ENCODE measurements around the gene RNF10. TPM values are rescaled to one million over a fixed set of nuclear protein-coding genes. Genes with fewer than 3 reads are reported as not detected.

Gene RNF10
- total RNA-seq, 2 donors from 2014 or later: 182 to 212 TPM

DNA sequence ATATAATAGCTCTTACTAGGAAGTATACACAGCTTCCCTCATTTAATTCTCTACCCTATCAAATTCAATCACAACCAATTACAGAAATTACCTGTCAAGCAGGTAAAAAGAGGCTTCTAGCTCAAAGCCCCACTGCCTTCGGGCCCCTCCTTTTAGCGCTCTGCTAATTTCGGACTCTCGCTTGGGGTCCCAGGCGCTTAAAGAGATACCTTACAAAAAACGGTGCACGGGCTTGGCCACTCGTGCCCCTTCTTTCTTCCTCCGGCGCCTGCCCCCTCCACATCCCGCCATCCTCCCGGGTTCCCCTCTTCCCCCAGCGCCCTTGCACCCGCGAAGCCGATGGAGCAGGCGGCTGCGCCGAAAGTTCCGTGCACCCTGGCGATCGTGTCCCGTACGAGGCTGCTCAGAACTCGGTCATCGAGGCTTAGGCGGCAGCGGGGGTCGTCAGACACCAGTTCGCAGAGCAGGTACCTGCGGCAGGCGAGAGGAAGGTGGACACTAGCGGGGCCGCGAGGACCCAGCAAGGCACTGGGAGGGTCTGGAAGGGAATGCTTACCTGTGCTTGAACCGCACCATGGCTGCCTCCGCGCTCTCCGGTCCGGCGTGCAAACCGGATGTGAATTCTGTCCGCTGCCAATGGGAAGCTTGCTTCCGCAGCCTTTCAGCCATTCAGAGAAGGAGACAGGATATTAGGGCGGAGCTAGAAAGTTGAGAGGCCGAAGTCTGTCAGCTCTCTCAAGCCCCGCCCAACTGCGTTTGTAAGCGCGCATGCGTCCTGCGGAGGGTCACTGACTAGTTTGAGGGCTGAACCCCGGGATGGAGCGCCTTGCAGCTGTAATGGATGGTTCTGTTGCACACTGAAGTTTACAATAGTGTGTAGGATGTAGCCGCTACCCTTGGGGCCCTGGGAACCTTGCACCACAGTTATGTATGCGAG, 46.9 kb downstream of the RNF10 start, which contains the start of gene POP5:
TSS of gene POP5 (minus strand) at position 616 of the 937 bp plus-strand sequence. CDS start at position 576, 40 bp downstream.
- Mint-ChIP-seq H3K4me1 (peaks cover 21% of the 10 kb centered on the region), H3K9me3 (no peaks in the 10 kb centered on the region), H3K27ac (peak within 1 kb of the TSS; percentile 96), H3K36me3 (ENCODE audit: low read depth) (peaks cover 47% of the 10 kb centered on the region), H3K4me3 (peak within 1 kb of the TSS; percentile 100), H3K27me3 (no peaks in the 10 kb centered on the region)
- peak; percentile 97 for ATAC-seq (replicated peaks)

DNA sequence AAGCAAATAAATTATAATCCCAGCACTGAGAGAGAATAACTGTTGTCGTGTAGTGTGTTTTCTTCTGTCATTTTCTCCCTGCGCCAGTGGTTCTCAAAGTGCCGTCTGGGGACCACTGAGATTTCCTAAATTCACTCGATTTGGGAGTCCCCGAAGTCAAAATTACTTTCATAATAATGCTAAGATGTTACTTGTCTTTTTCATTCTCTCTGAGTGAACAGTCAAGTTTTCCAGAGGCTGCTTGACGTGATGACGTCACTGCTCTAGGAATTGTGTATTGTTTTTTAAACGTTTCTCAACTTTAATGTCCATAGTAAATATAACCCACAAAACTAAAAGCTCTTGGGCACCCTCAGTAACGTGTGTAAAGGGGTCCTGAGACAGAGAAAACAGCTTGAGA, 47.8 kb downstream of the RNF10 start:
- Mint-ChIP-seq H3K9me3 (no peaks in the 10 kb centered on the region), H3K27ac (peak overlapping the region; percentile 96), H3K4me3 (peak overlapping the region; percentile 100), H3K27me3 (no peaks in the 10 kb centered on the region), H3K36me3 (ENCODE audit: low read depth) (peaks cover 38% of the 10 kb centered on the region), H3K4me1 (peaks cover 21% of the 10 kb centered on the region)
- no peak for ATAC-seq (replicated peaks)

DNA sequence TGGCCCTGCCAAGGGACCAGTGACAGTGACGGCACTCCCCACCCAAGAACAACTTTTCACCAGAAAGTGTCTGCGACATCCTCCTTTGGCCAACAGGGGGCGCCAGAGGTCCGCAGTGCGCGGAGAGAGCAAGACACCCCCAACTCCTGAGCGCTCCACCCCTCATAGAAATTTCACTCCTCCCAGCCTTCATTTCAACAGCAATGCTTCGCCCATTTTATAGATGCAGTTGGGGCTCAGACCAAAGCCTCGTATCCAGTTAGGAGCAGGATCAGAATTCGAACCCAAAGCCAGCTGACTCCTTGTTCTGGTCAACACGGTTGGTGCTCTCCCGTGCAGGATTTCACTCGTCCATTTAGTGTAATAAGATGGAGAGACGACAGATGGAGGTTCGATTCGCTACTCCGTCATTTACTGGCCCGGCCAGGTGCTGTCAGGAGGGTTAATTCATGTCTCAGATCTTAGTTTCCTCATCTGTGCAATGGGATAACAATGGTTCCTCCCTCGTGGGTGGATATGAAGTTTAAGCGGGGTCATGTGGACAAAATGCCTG, 49.4 kb downstream of the RNF10 start:
- peak overlapping the region; percentile 29 for H3K27ac Mint-ChIP-seq
- no peaks in the 10 kb centered on the region for H3K27me3 Mint-ChIP-seq
- peak overlapping the region; percentile 100 for H3K4me3 Mint-ChIP-seq
- H3K4me1 Mint-ChIP-seq: peaks cover 21% of the 10 kb centered on the region
- H3K36me3 Mint-ChIP-seq (ENCODE audit: low read depth): peaks cover 22% of the 10 kb centered on the region
- ATAC-seq (replicated peaks): no peak
- no peaks in the 10 kb centered on the region for H3K9me3 Mint-ChIP-seq

DNA sequence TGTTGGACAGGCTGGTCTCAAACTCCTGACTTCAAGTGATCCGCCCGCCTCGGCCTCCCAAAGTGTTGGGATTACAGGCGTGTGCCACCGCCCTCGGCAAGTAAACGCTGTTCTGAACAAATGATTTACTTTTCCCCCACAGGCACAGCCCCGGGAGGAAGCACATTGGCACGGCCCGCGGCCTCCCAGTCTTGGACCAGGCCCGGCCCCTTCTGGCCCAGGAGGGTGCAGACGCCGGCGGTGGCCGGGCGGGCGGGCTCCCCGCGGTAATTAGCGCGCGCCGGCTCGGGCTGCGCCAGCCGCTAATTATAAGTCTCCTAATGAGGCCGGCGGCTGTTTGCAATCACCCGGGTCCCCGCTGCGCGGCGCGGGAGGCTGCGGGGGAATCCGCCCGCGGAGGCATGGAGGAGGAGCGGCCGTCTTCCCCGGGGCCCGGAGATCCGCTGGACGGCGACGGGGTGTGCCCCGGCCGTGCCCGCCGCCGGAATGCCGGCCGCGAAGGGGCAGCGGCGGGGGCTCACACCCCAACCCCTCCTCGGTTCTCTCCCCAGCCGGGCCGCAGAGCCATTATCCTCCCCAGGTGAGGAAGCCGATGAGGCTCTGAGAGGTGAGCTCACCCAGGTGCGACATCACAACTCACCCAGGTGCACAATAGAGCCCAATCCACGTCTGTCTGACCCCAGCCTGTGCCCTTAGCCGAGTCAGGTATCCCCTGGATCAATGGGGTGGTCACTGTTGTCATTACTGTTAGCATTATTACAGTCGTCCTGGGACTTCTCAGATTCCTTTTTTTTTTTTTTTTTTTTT, 50.4 kb downstream of the RNF10 start:
- Mint-ChIP-seq H3K4me3 (peak overlapping the region; percentile 100), H3K27me3 (no peaks in the 10 kb centered on the region)

DNA sequence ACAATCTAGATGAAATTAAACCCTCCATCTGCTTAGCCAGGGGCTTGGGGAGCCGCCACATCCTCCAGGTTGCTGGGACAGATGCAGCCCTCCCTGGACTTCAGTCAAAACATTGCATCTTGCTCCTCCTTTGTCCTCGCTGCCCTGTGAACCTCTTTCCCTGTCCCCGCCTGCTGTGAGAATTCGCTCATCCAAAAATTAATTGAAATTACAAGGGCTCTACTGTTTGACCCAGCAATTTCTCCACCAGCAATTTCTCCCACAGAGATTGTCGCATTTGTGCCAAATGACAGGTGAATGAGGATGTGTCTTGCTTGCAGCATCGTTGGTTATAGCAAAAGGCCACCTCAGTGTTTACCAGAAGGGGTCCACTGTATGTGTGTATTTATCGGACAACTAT, 52.0 kb downstream of the RNF10 start:
- no peak for ATAC-seq (replicated peaks)
- Mint-ChIP-seq H3K27ac (no peak overlapping the region), H3K4me1 (peaks cover 7% of the 10 kb centered on the region), H3K27me3 (no peaks in the 10 kb centered on the region), H3K9me3 (no peaks in the 10 kb centered on the region), H3K4me3 (peak overlapping the region; percentile 100), H3K36me3 (ENCODE audit: low read depth) (peaks cover under 1% of the 10 kb centered on the region)

More for the DNA sequence above, 50.4 kb downstream of the RNF10 start:
- Mint-ChIP-seq H3K27ac (no peak overlapping the region), H3K36me3 (ENCODE audit: low read depth) (peaks cover 12% of the 10 kb centered on the region), H3K4me1 (peaks cover 18% of the 10 kb centered on the region), H3K9me3 (no peaks in the 10 kb centered on the region)
- ATAC-seq (replicated peaks): peak; percentile 2

DNA sequence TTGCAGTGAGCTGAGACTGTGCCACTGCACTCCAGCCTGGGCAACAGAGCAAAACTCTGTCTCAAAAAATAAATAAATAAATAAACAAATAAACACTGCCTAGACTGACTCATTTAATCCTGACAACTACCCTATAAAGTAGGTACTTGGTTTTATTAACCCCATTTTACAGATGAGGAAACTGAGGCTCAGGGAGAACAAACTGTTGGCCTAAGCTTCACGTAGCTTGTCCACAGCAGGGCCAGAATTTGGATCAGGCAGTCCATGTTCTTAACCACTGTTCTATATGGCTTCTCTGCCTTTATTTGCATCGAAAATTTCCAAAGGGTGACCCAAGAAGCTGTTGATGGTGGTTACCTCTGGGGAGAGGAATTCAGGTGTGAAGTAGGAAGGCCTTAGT, 52.7 kb downstream of the RNF10 start:
- peaks cover 7% of the 10 kb centered on the region for H3K4me1 Mint-ChIP-seq
- ATAC-seq (replicated peaks): no peak
- no peaks in the 10 kb centered on the region for H3K9me3 Mint-ChIP-seq
- H3K36me3 Mint-ChIP-seq (ENCODE audit: low read depth): no peaks in the 10 kb centered on the region
- H3K4me3 Mint-ChIP-seq: no peak overlapping the region
- H3K27me3 Mint-ChIP-seq: no peaks in the 10 kb centered on the region
- no peak overlapping the region for H3K27ac Mint-ChIP-seq

DNA sequence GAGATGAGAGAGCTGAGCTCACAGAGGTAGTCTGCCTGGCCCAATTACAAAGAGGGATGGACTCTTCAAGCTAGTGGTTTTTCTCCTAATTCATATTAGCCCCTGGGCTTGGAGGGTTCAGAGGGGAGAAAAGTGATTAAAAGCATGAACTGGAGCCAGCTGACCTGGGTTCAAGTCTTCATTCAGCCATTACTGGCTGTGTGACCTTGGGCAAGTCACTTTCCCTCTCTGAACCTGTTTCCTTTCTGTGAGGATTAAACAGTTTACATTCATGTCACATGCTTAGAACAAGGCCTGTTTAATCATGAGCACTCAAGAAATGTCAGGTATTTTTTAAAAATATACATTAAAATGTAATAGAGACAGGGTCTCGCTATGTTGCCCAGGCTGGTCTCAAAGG, 54.2 kb downstream of the RNF10 start:
- Mint-ChIP-seq H3K27me3 (no peaks in the 10 kb centered on the region), H3K27ac (no peak overlapping the region), H3K4me3 (no peak overlapping the region), H3K4me1 (peaks cover 4% of the 10 kb centered on the region), H3K9me3 (no peaks in the 10 kb centered on the region), H3K36me3 (ENCODE audit: low read depth) (no peaks in the 10 kb centered on the region)
- no peak for ATAC-seq (replicated peaks)

DNA sequence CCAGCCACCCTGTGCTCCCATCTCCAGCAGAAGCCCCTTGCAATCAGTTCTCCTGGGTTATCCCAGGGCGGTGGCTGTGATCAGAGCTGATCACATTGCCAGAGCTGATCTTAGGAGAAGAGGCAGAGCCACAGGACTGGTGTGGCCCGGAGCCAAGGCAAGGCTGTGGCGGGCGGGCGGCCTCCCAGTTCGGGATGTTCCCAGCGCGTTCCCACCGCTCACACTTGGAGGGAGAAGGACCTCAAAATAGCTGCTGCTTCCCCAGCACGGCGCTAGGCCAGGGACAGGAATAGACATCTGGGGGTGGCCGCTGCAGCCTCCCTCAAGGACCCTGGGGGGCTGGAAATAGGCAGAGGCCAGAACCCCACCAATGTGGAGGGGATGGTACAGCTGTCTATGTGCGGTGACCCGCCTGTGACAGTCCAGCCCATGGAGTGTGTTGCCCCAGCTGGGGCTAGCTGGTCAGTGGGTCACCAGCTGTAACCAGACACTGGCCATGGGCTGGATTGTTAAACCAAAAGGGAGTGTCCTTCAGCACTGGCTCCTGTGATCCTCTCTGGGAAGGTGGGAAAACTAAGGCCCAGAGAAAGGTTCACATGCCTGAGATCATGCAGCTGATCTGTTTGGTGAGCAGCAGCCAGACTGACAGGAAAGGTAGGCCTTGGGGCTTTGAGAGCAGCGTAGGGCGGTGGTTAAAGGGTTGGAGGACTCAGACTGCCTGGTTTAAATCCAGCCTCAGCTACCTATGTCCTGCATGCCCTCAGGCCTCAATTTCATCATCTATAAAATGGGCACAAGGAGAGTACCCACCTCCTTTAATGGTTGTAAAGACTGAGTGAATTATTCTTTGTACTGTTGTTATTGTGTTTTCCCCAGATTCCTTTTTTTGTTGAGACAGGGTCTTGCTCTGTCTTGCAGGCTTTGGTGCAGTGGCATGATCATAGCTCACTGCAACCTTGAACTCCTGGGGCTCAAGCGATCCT, 55.1 kb downstream of the RNF10 start:
- no peak for ATAC-seq (replicated peaks)
- Mint-ChIP-seq H3K27ac (no peak overlapping the region), H3K4me3 (no peak overlapping the region), H3K4me1 (no peaks in the 10 kb centered on the region), H3K27me3 (no peaks in the 10 kb centered on the region), H3K9me3 (no peaks in the 10 kb centered on the region), H3K36me3 (ENCODE audit: low read depth) (no peaks in the 10 kb centered on the region)

DNA sequence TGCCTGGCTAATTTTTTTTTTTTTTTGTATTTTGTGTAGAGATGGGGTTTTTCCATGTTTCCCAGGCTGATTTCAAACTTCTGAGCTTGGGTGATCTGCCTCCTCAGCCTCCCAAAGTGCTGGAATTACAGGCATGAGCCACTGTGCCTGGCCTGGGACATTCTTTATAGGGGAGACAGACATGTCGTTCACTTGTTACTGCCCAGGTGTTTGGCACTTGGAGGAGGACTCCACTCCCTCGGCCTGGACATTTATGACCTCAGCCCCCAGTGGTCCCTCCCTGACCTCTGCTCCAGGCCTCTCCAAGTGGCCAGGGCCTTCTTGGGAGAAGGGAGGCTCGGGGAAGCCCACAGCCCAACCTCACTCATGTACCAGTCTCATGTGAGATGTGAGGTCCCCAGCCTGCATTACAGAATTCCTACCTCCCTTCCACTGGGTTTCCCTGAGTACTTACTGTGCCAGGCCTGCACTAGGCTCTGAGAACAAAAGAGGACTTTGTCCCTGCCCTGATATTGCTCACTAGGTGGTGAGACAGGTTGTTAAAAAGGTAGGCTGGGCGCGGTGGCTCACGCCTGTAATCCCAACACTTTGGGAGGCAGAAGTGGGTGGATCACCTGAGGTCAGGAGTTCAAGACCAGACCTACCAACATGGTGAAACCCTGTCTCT, 56.7 kb downstream of the RNF10 start:
- Mint-ChIP-seq H3K27me3 (no peaks in the 10 kb centered on the region), H3K36me3 (ENCODE audit: low read depth) (no peaks in the 10 kb centered on the region), H3K4me3 (no peak overlapping the region), H3K9me3 (no peaks in the 10 kb centered on the region), H3K27ac (no peak overlapping the region), H3K4me1 (no peaks in the 10 kb centered on the region)
- ATAC-seq (replicated peaks): no peak

DNA sequence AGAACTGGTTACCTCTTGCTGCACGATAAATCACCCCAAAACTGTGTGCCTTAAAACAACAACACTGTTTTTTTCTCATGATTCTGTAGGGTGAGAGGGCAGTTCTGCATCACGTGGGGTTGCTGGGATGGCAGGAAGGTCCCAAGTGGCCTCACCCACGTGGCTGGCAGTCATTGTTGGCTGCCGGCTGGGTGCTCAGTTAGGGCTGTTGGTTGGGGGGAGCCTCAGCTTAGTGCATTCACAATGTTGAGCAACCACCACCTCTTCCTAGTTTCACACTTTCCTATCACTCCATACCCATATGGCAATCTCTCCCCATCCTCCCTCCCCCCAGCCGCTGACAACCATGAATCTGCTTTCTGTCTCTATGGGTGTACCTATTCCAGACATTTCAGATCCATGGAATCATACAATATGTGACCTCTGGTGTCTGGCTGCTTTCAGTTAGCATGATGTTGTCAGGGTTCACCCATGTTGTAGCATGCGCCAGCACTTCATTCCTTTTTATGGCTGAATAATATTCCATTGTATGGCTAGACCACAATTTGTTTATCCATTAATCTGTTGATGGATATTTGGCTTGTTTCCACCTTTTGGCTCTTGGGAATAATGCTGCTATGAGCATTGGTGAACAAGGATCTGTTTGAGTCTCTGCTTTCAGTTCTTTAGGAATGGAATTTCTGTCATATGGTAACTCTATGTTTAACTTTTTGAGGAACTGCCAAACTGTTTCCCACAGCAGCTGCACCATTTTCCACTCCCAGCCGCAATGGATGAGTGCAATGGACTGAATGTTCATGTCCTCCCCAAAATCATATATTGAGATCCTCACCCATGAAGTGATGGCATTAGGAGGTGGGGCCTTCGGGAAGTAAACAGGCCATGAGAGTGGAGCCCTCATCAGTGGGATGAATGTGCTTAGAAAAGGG, 58.2 kb downstream of the RNF10 start:
- Mint-ChIP-seq H3K27me3 (no peaks in the 10 kb centered on the region), H3K27ac (peak overlapping the region; percentile 22), H3K9me3 (no peaks in the 10 kb centered on the region), H3K4me1 (no peaks in the 10 kb centered on the region), H3K36me3 (ENCODE audit: low read depth) (no peaks in the 10 kb centered on the region), H3K4me3 (no peak overlapping the region)
- ATAC-seq (replicated peaks): no peak

DNA sequence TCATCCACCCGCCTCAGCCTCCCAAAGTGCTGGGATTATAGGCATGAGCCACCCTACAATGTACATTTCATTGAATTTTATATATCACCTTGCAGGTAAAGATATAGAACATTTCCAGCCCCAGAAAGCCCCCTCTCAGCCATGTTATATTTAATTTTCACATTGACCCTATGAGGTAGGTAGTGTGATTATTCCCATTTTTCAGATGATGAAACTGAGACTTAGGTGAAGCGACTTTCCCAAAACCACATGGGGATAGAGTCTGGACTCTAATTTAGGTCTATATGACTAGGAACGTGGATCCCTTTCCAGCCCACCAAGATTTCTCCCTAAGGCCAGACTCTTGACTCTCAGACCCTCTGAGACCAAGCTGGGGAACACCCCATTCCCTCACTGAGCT, 62.7 kb downstream of the RNF10 start:
- Mint-ChIP-seq H3K27me3 (peaks cover 9% of the 10 kb centered on the region), H3K4me1 (no peaks in the 10 kb centered on the region), H3K9me3 (no peaks in the 10 kb centered on the region), H3K36me3 (ENCODE audit: low read depth) (no peaks in the 10 kb centered on the region), H3K27ac (no peak overlapping the region), H3K4me3 (no peak overlapping the region)
- no peak for ATAC-seq (replicated peaks)

DNA sequence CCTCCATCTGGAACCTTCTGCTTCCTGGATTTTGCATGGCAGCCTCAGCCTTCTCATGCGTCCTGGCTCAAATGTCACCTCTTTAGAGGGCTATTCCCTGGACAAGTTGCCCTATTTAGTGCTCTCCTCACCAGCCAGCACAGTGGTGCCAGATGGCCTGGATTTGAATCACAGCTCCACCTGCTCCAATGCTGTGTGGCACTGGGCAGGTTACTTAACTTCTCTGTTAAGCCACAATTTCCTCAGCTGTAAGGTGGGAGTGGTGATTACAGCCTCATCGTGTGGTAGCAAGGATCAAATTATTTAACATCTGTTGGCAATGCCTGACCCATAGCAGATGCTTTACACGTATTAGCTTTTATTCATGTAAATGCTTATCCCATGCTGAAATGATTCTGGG, 63.7 kb downstream of the RNF10 start:
- peaks cover 14% of the 10 kb centered on the region for H3K27me3 Mint-ChIP-seq
- no peaks in the 10 kb centered on the region for H3K4me1 Mint-ChIP-seq
- H3K9me3 Mint-ChIP-seq: no peaks in the 10 kb centered on the region
- no peak overlapping the region for H3K27ac Mint-ChIP-seq
- no peak overlapping the region for H3K4me3 Mint-ChIP-seq
- ATAC-seq (replicated peaks): no peak
- H3K36me3 Mint-ChIP-seq (ENCODE audit: low read depth): no peaks in the 10 kb centered on the region

Data from activated T-helper 17 cell treated with anti-CD3 and anti-CD28 coated beads, Interleukin-2, amount 50 U/mL, for 72 hours (primary cell).